CD4-positive, alpha-beta T cell treated with Interleukin-15 for 1 hour (primary cell): ENCODE results near the gene TCF7.
A peak's percentile ranks its signal among the peaks of the same experiment; 100 is the strongest.

Experiments used
- DNase-seq: peaks from one replicate; pipeline ENCODE4 v3.0.0-alpha.2; 2020

Gene TCF7

DNA sequence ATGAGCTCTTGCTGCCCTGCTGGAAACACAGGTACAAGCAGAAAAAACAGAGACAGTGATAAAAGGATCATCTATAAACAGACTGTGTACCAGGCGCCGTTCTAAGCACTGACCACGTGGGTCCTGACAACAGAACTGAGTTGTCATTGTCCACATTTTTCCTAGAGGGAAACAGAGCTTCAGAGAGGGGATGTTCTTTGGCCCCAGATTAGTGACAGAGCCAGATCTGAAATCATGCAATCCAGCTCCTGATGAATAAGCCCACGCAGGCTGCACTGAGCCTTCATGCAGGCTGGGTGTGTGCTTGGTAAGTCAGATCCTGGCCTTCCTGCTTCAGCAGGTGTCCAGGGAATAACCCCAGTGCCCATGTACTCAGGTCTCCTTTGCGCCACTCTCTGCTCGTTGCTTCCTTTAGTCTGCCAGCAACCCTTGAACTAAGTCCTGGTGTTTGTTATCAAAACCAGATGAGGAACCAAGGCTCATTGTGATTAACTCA lies 22.8 kb upstream of the TCF7 start:
- no peak for DNase-seq

- no peak for DNase-seq
These were observed 21.6 kb upstream of the TCF7 start for GRCh38 chr5:134092875-134093274.

DNA sequence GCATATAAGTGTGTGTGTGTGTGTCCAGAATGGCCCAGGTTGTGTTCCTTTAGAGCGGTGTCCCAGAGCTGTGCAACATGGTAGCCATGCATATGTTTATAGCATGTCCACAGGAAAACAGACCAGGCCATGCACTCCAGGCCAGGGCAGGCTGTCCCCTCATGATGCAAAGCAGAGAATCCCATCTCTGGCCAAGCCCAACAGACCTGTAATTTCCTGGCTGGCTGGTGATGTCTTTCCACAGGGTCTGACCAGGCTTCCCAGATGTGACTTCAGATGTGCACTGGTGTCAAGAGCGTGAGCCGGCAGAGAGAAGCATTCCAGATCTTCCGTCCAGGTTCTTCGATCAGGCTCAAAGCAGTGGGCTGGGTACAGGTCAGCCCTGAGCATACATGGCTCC lies 21.1 kb upstream of the TCF7 start:
- DNase-seq = no peak

- no peak for DNase-seq
These were observed 19.2 kb upstream of the TCF7 start for GRCh38 chr5:134095293-134095692.

DNA sequence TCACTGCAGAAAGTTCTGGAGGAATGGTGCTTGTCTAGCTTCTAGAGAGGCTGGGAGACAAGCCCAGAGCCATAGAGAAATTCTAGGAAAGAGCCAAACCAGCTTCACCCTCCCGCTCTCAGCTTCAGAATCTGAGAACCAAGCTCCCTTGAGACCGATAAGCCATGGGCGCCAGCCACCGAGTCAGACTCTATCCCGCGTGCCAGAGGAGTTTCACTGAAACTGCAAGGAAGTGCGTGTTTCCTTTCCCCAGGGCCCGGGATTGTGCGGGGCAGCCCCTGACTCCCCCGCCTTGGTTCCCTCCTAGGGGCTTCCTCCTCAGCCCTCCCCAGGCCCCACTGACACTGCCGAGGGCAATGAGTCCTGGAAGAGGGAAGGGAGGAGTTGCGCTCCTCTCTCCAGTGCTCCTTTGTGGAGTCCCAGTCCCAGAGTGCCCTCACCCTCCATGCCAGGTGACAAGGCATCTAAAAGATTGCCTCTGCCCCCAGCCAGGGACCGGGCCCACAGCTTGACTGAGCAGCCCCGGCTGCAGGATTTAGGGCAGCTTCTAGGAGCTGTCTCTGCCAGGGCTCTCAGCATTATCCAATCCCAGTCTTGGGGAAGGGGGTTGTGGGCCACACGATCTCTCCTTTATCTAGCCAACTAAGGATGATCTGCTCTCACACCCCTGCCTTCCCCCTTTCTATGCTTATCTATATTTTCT lies 18.4 kb upstream of the TCF7 start:
- DNase-seq = no peak

GRCh38 chr5:134097211-134097749 lies 17.2 kb upstream of the TCF7 start:
- DNase-seq = no peak

DNA sequence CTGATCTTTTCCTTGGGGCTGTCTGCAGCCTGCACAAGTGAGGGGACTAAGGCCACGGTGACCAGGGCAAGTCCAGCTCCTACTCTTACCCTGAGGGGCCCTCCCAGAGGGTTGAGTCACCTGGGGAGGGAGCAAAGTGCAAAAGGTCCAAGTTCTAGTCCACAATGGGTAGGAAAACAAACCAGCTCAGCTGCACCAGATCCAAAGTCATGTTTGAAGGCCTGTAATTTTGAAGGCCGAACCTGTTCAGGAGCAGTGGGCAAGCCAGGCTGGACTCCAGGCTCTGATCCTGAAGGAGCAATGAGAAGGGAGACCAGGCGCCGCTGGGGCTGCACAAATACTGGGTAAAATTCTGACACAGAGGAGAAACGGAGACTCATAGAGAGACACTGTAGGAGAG lies 15.8 kb upstream of the TCF7 start:
- DNase-seq = no peak

DNA sequence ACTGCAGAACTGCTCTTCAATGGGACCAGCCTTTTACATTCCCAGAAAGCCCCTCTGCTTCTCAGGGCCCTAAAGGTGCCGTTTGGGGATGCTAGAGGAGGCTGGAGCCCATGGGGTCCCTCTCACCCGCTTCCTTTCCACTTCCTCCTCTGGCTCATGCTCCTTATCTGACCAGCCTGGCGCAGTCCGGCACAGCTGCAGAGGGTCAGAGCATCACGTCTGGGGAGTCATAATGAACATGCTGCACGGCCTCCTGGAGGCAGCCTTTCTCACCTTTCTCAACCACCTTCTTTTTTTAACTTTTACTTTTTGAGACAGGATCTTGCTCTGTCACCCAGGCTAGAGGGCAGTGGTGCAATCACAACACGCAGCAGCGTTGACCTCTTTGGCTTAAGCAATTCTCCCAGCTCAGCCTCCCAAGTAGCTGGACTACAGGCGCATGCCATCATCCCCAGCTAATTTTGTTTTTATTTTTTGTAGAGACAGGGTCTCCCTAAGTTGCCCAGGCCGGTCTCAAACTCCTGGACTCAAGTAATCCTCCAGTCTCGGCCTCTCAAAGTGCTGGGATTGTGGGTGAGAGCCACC lies 15.1 kb upstream of the TCF7 start:
- no peak for DNase-seq

DNA sequence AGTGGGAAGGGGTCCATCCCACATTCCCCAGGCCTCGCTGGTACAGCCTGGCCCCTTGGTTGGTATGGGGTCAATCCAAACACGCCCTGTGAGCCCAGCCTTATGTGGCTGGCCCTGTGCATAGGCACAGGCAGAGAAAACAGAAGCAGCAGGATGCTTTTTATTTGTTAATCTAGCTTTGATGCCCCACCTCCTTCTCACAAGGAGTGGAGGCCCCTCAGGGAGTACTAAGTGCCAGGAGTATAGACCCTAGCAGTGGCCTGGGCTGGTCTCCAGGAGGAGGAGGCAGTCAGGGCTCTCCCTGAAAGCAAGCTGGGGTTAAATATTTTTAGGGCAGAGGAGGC lies 14.6 kb upstream of the TCF7 start:
- DNase-seq = no peak

DNA sequence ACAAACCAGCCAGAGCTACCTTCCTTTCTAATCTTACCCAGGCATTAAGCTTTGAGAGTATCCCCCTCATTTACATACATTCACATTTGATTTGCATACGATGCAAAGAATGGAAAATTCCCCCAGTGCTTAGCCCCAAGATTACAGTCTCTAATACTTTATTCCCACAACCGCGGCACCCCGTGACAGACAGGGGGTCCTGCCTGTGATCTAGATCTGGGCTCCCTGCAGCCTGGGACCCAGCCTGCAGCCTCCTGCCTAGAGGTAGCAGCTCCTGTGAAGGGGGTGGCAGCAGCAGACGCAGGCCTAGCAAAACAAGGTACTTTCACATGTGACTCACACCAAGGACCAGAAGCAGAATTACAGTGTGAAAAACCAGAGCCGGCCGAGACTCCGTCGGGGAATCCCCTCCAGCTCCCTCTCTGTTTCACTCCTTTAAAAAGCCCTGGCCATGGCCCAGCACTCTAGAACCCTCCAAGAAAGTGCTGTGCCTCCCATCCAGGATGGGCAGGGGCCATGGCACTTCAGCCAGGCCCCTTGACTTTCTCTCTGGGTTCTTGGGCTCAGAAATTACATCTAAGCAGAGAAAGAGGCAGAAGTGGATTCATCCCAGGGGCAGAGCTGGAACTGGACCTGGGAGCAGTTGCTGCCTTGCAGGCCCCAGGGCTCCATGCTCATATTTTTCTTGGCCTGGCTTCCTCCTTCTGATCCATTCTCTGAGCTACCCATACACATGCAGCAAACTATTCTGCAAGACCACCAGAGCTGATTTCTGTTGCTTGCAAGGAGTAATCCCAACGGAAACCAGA lies 14.0 kb upstream of the TCF7 start:
- DNase-seq = peak; percentile 84

- DNase-seq = peak; percentile 71
These were observed 12.6 kb upstream of the TCF7 start for GRCh38 chr5:134101686-134102439.

GRCh38 chr5:134103397-134103796 lies 11.1 kb upstream of the TCF7 start:
- no peak for DNase-seq

DNA sequence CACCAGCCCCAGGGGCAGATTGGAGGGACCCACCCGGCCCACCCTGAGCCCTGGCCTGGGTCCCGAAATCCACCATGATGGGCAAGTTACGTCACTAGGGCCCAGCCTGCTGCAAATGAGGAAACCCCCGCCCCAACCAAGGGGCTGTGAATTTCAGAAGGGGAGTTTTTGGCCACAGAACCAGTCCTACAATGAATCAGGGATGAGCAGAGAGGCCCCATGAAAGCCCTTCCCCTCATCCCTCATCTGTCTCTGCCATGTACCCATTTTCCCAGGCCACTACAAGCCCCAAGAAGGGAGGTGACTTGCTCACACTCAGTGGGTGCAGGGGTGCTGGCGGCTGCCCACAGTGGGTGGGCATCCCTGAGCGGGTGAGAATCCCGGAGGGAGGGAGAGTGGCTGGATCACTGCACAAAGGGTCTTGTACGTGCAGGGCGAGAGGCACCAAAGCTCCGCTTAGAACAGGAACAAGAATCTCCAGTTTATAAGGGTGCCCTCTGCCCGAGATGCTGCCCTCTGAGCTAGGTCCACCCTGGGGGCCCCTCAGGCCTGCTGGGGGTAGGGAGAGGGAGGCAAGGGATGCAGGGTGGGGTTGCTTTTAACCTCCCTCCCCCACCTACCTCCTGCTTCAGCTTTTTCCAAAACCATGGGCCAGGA lies 10.4 kb upstream of the TCF7 start:
- no peak for DNase-seq

DNA sequence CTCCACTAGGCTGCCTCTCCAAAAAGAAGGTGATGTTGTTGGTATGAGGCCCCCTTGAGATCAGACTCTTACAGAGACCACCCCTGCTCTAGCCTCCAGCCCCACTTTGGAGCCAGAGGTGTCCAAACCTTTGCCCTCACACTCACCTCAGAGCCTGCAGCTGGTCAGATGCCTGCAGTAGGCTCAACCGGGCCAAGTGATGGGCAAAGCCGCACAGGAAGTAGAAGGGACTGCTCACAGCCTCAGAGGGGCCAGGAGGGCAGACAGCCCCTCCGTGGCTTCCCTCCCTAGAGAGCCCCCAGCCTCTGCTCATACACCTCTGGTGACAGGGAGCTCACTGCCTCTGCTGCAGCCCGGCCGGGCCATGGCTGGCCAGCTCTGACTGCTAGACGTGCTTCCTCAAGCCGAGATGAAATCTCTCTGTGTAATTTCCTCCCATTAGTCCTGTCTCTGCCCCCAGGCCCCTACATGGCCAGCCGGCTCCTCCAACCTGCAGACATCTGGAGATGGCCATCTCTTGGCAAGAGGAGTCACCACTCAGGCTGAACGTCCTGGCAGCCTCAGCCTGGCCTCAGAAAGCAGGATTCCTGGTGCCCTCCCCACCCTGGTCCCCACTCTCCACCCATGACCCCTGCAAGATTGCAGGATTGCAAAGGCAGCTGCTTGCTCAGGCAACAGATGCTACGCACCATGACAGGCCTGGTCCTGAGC lies 7.3 kb upstream of the TCF7 start:
- DNase-seq = no peak

DNA sequence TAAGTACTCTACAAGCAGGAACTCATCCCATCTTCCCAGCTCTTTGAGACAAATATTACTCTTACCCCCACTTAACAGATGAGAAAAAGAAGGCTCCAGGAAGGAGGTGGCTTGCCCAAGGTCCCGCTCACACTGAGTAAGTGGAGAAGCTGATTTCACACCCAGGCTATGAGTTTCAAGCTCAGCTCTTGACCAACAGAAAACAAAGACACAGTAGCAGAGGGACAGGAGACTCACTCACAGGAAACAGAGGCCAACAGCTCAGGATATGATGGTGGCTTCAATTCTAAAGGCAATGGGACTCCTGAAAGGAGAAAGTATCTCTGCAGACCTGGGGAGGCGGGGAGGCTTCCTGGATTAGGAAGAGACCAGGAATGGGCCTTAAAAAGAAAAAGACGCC lies 6.7 kb upstream of the TCF7 start:
- DNase-seq = no peak

GRCh38 chr5:134110382-134110781 lies 4.1 kb upstream of the TCF7 start:
- DNase-seq = no peak

- DNase-seq = no peak
These were observed 2.5 kb upstream of the TCF7 start for GRCh38 chr5:134111741-134112647.

GRCh38 chr5:134112726-134113362 lies 1.6 kb upstream of the TCF7 start:
- DNase-seq = no peak

DNA sequence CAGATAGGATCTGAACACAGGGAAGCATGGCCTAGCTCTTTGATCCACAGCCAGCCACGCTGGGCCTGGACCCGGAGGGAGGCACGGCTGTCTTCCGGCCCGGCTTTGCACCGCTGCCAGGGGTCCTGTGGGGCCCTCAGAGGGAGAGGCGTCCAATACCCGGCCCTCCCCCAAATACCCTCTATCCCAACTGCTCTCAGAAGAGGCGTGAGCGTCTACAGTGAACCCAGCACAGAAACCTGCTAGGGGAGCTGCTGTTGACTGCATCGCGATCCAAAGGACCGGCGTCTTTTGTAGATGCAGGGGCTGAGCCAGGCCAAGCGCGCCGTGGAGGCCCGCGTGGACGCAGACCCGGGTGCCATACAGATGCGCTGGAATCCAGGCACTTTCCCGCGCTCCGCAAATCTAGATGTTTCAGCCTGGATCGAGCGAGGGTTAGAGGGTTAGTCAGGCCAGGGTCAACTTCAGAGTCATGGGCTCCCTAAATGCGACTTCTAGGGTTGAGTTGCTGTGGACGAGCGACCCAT lies 1.1 kb upstream of the TCF7 start:
- DNase-seq = no peak
